ENCODE measurements around the gene FUT6. TPM values are rescaled to one million over a fixed set of nuclear protein-coding genes. Genes with fewer than 3 reads are reported as not detected.

The FUT6 gene
- total and polyA plus RNA-seq, 2 experiments from 2014 or later = not detected

GRCh38 chr19:5799247-5800241 is 40.0 kb downstream of the FUT6 start:
- in situ Hi-C loops (cut with MboI) = loop anchor here (5.0 kb wide), 1 partner anchor 93 kb away; no protein-coding TSS in a partner anchor
- WGBS, 2 experiments (ENCODE audit: low coverage in 1 of 2, low lambda C conversion rate in 2 of 2, missing lambda C conversion rate in 2 of 2) = 77% methylated on average over 28 to 37 of the region's 37 CpGs

GRCh38 chr19:5798244-5798643 is 41.3 kb downstream of the FUT6 start:
- H3K9me2 ChIP-seq (ENCODE audit: insufficient read depth) = no peaks in the 10 kb centered on the region
- no peaks in the 10 kb centered on the region for H3F3A ChIP-seq (ENCODE audit: insufficient read depth)
- no peak overlapping the region for H3K27ac ChIP-seq
- H4K20me1 ChIP-seq (ENCODE audit: insufficient read depth) = no peaks in the 10 kb centered on the region
- no peak for TF ChIP-seq EZH2phosphoT487 (IDR thresholded peaks at IDR 0.05; ENCODE audit: insufficient read depth, low read depth)
- no peak for TF ChIP-seq EZH2 (IDR thresholded peaks at IDR 0.05; ENCODE audit: insufficient read depth, poor library complexity, severe bottlenecking)
- H3K4me1 ChIP-seq (ENCODE audit: insufficient read depth) = no peaks in the 10 kb centered on the region
- H3K4me2 ChIP-seq (ENCODE audit: unreplicated experiment) = no peak overlapping the region
- no peaks in the 10 kb centered on the region for H3K9me3 ChIP-seq (ENCODE audit: low read depth)
- 85 to 94% methylated on average over 7 to 8 of the region's 8 CpGs for WGBS, 2 experiments (ENCODE audit: low coverage in 1 of 2, low lambda C conversion rate in 2 of 2, missing lambda C conversion rate in 2 of 2)
- no peak overlapping the region for H3K9ac ChIP-seq
- in situ Hi-C loops (cut with MboI) = no loop called here
- no peak overlapping the region for H2AFZ ChIP-seq
- H3K4me3 ChIP-seq = no peak overlapping the region
- DNase-seq = no peak
- no peaks in the 10 kb centered on the region; the same call in 1 of the 2 replicates for H3K27me3 ChIP-seq (replicated peaks; ENCODE audit: insufficient read depth)
- no peaks in the 10 kb centered on the region for H3K79me2 ChIP-seq (ENCODE audit: insufficient read depth)
- no peaks in the 10 kb centered on the region for H3K36me3 ChIP-seq (ENCODE audit: low read depth)

More at GRCh38 chr19:5799247-5800241, 40.0 kb downstream of the FUT6 start:
- Histone ChIP-seq H4K20me1 (ENCODE audit: insufficient read depth) (no peaks in the 10 kb centered on the region), H2AFZ (no peak overlapping the region), H3K9me2 (ENCODE audit: insufficient read depth) (no peaks in the 10 kb centered on the region), H3K4me2 (ENCODE audit: unreplicated experiment) (no peak overlapping the region), H3K9me3 (ENCODE audit: low read depth) (no peaks in the 10 kb centered on the region), H3K27ac (no peak overlapping the region), H3K4me3 (no peak overlapping the region), H3F3A (ENCODE audit: insufficient read depth) (no peaks in the 10 kb centered on the region), H3K79me2 (ENCODE audit: insufficient read depth) (no peaks in the 10 kb centered on the region), H3K27me3 (replicated peaks; ENCODE audit: insufficient read depth) (peaks cover 5% of the 10 kb centered on the region), H3K36me3 (ENCODE audit: low read depth) (no peaks in the 10 kb centered on the region), H3K9ac (no peak overlapping the region), H3K4me1 (ENCODE audit: insufficient read depth) (no peaks in the 10 kb centered on the region)
- TF ChIP-seq EZH2 (IDR thresholded peaks at IDR 0.05; ENCODE audit: insufficient read depth, poor library complexity, severe bottlenecking) (no peak), EZH2phosphoT487 (IDR thresholded peaks at IDR 0.05; ENCODE audit: insufficient read depth, low read depth) (no peak)
- no peak for DNase-seq

GRCh38 chr19:5795382-5795919 is 44.1 kb downstream of the FUT6 start:
- WGBS, 2 experiments (ENCODE audit: low coverage in 1 of 2, low lambda C conversion rate in 2 of 2, missing lambda C conversion rate in 2 of 2) = 93 to 95% methylated on average over 7 of the region's 7 CpGs
- Histone ChIP-seq H3K9me2 (ENCODE audit: insufficient read depth) (no peaks in the 10 kb centered on the region), H3K27ac (no peak overlapping the region), H3F3A (ENCODE audit: insufficient read depth) (no peaks in the 10 kb centered on the region), H3K79me2 (ENCODE audit: insufficient read depth) (no peaks in the 10 kb centered on the region), H3K9ac (no peak overlapping the region), H3K4me2 (ENCODE audit: unreplicated experiment) (no peak overlapping the region), H3K4me3 (no peak overlapping the region), H4K20me1 (ENCODE audit: insufficient read depth) (no peaks in the 10 kb centered on the region), H3K4me1 (ENCODE audit: insufficient read depth) (no peaks in the 10 kb centered on the region), H2AFZ (no peak overlapping the region), H3K9me3 (ENCODE audit: low read depth) (no peaks in the 10 kb centered on the region), H3K27me3 (replicated peaks; ENCODE audit: insufficient read depth) (no peaks in the 10 kb centered on the region), H3K36me3 (ENCODE audit: low read depth) (no peaks in the 10 kb centered on the region)
- DNase-seq = no peak
- in situ Hi-C loops (cut with MboI) = no loop called here
- TF ChIP-seq EZH2phosphoT487 (IDR thresholded peaks at IDR 0.05; ENCODE audit: insufficient read depth, low read depth) = no peak
- no peak for TF ChIP-seq EZH2 (IDR thresholded peaks at IDR 0.05; ENCODE audit: insufficient read depth, poor library complexity, severe bottlenecking)

GRCh38 chr19:5793188-5793587 is 46.3 kb downstream of the FUT6 start:
- Histone ChIP-seq H4K20me1 (ENCODE audit: insufficient read depth) (no peaks in the 10 kb centered on the region), H3F3A (ENCODE audit: insufficient read depth) (no peaks in the 10 kb centered on the region), H3K27ac (no peak overlapping the region), H3K9ac (no peak overlapping the region), H3K27me3 (replicated peaks; ENCODE audit: insufficient read depth) (no peaks in the 10 kb centered on the region), H3K4me1 (ENCODE audit: insufficient read depth) (no peaks in the 10 kb centered on the region), H2AFZ (no peak overlapping the region), H3K4me2 (ENCODE audit: unreplicated experiment) (no peak overlapping the region), H3K4me3 (no peak overlapping the region), H3K79me2 (ENCODE audit: insufficient read depth) (peaks cover 15% of the 10 kb centered on the region), H3K9me3 (ENCODE audit: low read depth) (no peaks in the 10 kb centered on the region), H3K36me3 (ENCODE audit: low read depth) (no peaks in the 10 kb centered on the region), H3K9me2 (ENCODE audit: insufficient read depth) (no peaks in the 10 kb centered on the region)
- no peak for DNase-seq
- 67 to 71% methylated on average over 3 of the region's 3 CpGs for WGBS, 2 experiments (ENCODE audit: low coverage in 1 of 2, low lambda C conversion rate in 2 of 2, missing lambda C conversion rate in 2 of 2)
- in situ Hi-C loops (cut with MboI) = no loop called here
- TF ChIP-seq EZH2 (IDR thresholded peaks at IDR 0.05; ENCODE audit: insufficient read depth, poor library complexity, severe bottlenecking) (no peak), EZH2phosphoT487 (IDR thresholded peaks at IDR 0.05; ENCODE audit: insufficient read depth, low read depth) (no peak)

All from GM23248 (cell line).